Testis (tissue), 3 donors: ENCODE results near the gene TFEC. TPM values are rescaled to one million over a fixed set of nuclear protein-coding genes. Genes with fewer than 3 reads are reported as not detected.
"Not testable (repeated sequence)": the region's sequence is repeated elsewhere in the genome, so short reads cannot be mapped to it uniquely, and the experiment has no call there.

ENCODE experiments used
- DNase-seq: peaks from one replicate; pipeline ENCODE4 v3.0.0-alpha.2; 2019
- H3K27ac ChIP-seq, 2 donors: fragments of 200-600 bp; sonication (generic); one replicate each; pipeline ENCODE4 v1.5.1; 2019
- H3K27me3 ChIP-seq: fragments of 200-600 bp; sonication (generic); one replicate; pipeline ENCODE4 v1.5.1; 2019
- H3K36me3 ChIP-seq: fragments of 200-600 bp; sonication (generic); one replicate; pipeline ENCODE4 v1.5.1; 2017; ENCODE audit warnings: low read depth; ENCODE audit errors: missing control alignments
- H3K4me1 ChIP-seq: fragments of 200-600 bp; sonication (generic); one replicate; pipeline ENCODE4 v1.5.1; 2019
- H3K4me3 ChIP-seq, 2 donors: fragments of 200-600 bp; sonication (generic); one replicate each; pipeline ENCODE4 v1.5.1; 2017 to 2019
- H3K9me3 ChIP-seq: fragments of 200-600 bp; sonication (generic); one replicate; pipeline ENCODE4 v1.5.1; 2017
- POLR2A ChIP-seq: fragments of 450-650 bp; IDR thresholded peaks from one replicate; pipeline ENCODE4 v1.6.1; 2017; ENCODE audit warnings: antibody characterized with exemption, mild to moderate bottlenecking, moderate library complexity
- WGBS, 2 donors: methylation state at CpG; one replicate each; pipeline ENCODE4 v1.1.5; 2018; 5-methylcytosine and 5-hydroxymethylcytosine counted together
- intact Hi-C: fragments of 100-400 bp; cut with DNase I; formaldehyde crosslinking; loops from one replicate; pipeline ENCODE4 v1.15.1; 2023; ENCODE audit warnings: low total_unique reads
- polyA plus RNA-seq: library from polyadenylated mRNA; stranded (reverse); fragments of 350-450 nt; fragmentation: Illumina TruSeq; extraction: RNeasy Lipid Tissue Mini Kit (QIAGEN cat#74804); gene quantifications from one replicate; pipeline ENCODE4 v1.2.3, GENCODE V29; 2014; ENCODE audit warnings: low read depth, low replicate concordance; ENCODE audit not compliant: insufficient read depth
- total RNA-seq, 2 donors: library from RNA; depleted of rRNA; stranded (reverse); fragments of >200 nt; gene quantifications; one replicate each; pipeline ENCODE4 v1.2.3, GENCODE V29; 2016
- TF ChIP-seq, protein P1 (sequence below), 3 experiments: fragments of 450-650 bp in 2 of 3; fragments of 200-600 bp in 1 of 3; sonication (generic) in 1 of 3; IDR thresholded peaks; one replicate each; pipeline ENCODE4 v1.5.1; 2016 to 2019; ENCODE audit warnings: antibody characterized with exemption in 3 of 3, mild to moderate bottlenecking in 2 of 3, moderate library complexity in 1 of 3

Gene TFEC
- total and polyA plus RNA-seq, 3 donors from 2014 or later: 1.8 to 4.1 (median 2.6) TPM

DNA sequence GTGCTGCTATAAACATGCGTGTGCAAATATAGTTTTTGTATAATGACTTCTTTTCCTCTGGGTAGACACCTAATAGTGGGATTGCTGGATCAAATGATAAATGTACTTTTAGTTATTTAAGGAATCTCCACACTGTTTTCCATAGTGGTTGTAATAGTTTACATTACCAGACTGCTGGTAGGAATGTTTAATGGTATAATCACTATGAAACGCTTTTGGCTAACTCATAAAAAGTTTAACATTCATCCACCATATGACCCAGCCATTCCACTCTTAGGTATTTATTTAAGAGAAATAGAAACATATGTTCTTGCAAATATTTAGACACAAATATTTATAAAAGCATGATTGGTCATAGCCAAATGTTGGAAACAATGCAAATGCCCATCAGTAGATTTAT lies 32.1 kb upstream of the TFEC start:
- intact Hi-C loops: no loop called here
- H3K27ac ChIP-seq: no peak overlapping the region
- no peak overlapping the region for H3K4me3 ChIP-seq
- no peaks in the 10 kb centered on the region for H3K9me3 ChIP-seq
- no peak for DNase-seq
- no peak for TF ChIP-seq POLR2A
- TF ChIP-seq, protein P1, sequence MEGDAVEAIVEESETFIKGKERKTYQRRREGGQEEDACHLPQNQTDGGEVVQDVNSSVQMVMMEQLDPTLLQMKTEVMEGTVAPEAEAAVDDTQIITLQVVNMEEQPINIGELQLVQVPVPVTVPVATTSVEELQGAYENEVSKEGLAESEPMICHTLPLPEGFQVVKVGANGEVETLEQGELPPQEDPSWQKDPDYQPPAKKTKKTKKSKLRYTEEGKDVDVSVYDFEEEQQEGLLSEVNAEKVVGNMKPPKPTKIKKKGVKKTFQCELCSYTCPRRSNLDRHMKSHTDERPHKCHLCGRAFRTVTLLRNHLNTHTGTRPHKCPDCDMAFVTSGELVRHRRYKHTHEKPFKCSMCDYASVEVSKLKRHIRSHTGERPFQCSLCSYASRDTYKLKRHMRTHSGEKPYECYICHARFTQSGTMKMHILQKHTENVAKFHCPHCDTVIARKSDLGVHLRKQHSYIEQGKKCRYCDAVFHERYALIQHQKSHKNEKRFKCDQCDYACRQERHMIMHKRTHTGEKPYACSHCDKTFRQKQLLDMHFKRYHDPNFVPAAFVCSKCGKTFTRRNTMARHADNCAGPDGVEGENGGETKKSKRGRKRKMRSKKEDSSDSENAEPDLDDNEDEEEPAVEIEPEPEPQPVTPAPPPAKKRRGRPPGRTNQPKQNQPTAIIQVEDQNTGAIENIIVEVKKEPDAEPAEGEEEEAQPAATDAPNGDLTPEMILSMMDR (IDR thresholded peaks at IDR 0.05): no peak
- WGBS, 2 donors: 86 to 88% methylated on average over 2 of the region's 2 CpGs
- no peaks in the 10 kb centered on the region for H3K27me3 ChIP-seq
- H3K4me1 ChIP-seq: no peaks in the 10 kb centered on the region
- H3K36me3 ChIP-seq: no peaks in the 10 kb centered on the region

GRCh38 chr7:116052006-116052405 lies 21.4 kb upstream of the TFEC start:
- no peak for DNase-seq
- no peak overlapping the region for H3K4me3 ChIP-seq
- intact Hi-C loops: no loop called here
- 51 to 61% methylated on average over 2 of the region's 2 CpGs for WGBS, 2 donors
- no peaks in the 10 kb centered on the region for H3K36me3 ChIP-seq
- H3K9me3 ChIP-seq: no peaks in the 10 kb centered on the region
- H3K27me3 ChIP-seq: no peaks in the 10 kb centered on the region
- H3K27ac ChIP-seq: no peak overlapping the region
- H3K4me1 ChIP-seq: no peaks in the 10 kb centered on the region
- TF ChIP-seq, protein P1 (IDR thresholded peaks at IDR 0.05): no peak
- TF ChIP-seq POLR2A: no peak

- WGBS, 2 donors: 90 to 96% methylated on average over 5 to 6 of the region's 6 CpGs
- H3K27ac ChIP-seq, H3K27me3 ChIP-seq, H3K36me3 ChIP-seq, H3K4me1 ChIP-seq, DNase-seq, H3K4me3 ChIP-seq, H3K9me3 ChIP-seq, intact Hi-C loops: not testable (repeated sequence)
These were observed 16.7 kb upstream of the TFEC start for GRCh38 chr7:116047261-116047660.

- 90 to 91% methylated on average over 6 of the region's 6 CpGs for WGBS, 2 donors
- H3K36me3 ChIP-seq: no peaks in the 10 kb centered on the region
- TF ChIP-seq, protein P1 (IDR thresholded peaks at IDR 0.05): no peak
- no peak for TF ChIP-seq POLR2A
- DNase-seq: no peak
- no peak overlapping the region for H3K27ac ChIP-seq
- no peaks in the 10 kb centered on the region for H3K9me3 ChIP-seq
- intact Hi-C loops: no loop called here
- no peak overlapping the region for H3K4me3 ChIP-seq
- H3K27me3 ChIP-seq: no peaks in the 10 kb centered on the region
- no peaks in the 10 kb centered on the region for H3K4me1 ChIP-seq
These were observed 15.0 kb upstream of the TFEC start for GRCh38 chr7:116045532-116045931.

- Histone ChIP-seq H3K27ac (no peak overlapping the region), H3K4me1 (no peaks in the 10 kb centered on the region), H3K4me3 (no peak overlapping the region), H3K27me3 (no peaks in the 10 kb centered on the region), H3K36me3 (no peaks in the 10 kb centered on the region), H3K9me3 (no peaks in the 10 kb centered on the region)
- TF ChIP-seq, protein P1 (IDR thresholded peaks at IDR 0.05): no peak
- TF ChIP-seq POLR2A: no peak
- 77 to 89% methylated on average over 4 of the region's 4 CpGs for WGBS, 2 donors
- DNase-seq: no peak
- intact Hi-C loops: no loop called here
These were observed 11.1 kb upstream of the TFEC start for GRCh38 chr7:116041615-116042014.
